WTC11 (cell line): ENCODE measurements around the gene KIRREL3. TPM values are rescaled to one million over a fixed set of nuclear protein-coding genes. Genes with fewer than 3 reads are reported as not detected.

Source experiments
- ATAC-seq: fragments of 200-7000 bp; cut with Tn5 transposase; 2 replicates; pipeline ENCODE4 v1.10.0; 2021; ENCODE audit warnings: mild to moderate bottlenecking, moderate library complexity
- CTCF ChIA-PET: fragments of 300-600 bp; sonication (Branson Sonifier 250); formaldehyde crosslinking; loops from one replicate; lab custom pipeline; 2021; ENCODE audit warnings: antibody characterized with exemption; lab: Charles Lee
- POLR2A ChIA-PET: fragments of 350-600 bp; sonication (Branson Sonifier 250); formaldehyde crosslinking; loops from one replicate; lab custom pipeline; 2021; ENCODE audit warnings: antibody characterized with exemption; lab: Charles Lee
- DNase-seq: peaks from one replicate; pipeline ENCODE4 v3.0.0; 2021; ENCODE audit warnings: low spot score
- H3K27ac Mint-ChIP-seq: 2 replicates; pipeline ENCODE4 v1.8.0; 2021; ENCODE audit warnings: mixed read lengths
- H3K27me3 Mint-ChIP-seq: 2 replicates; pipeline ENCODE4 v1.8.0; 2021; ENCODE audit warnings: low read depth, mild to moderate bottlenecking, moderate library complexity, mixed read lengths
- H3K36me3 Mint-ChIP-seq: 2 replicates; pipeline ENCODE4 v1.8.0; 2021; ENCODE audit warnings: mixed read lengths
- H3K4me1 Mint-ChIP-seq: 2 replicates; pipeline ENCODE4 v1.8.0; 2022; ENCODE audit warnings: mixed read lengths
- H3K4me3 Mint-ChIP-seq: 2 replicates; pipeline ENCODE4 v1.8.0; 2021; ENCODE audit warnings: mild to moderate bottlenecking, moderate library complexity, mixed read lengths
- H3K9me3 Mint-ChIP-seq: 2 replicates; pipeline ENCODE4 v1.8.0; 2021; ENCODE audit warnings: mixed read lengths
- KAT7 ChIP-seq: sonication (generic); formaldehyde crosslinking; IDR thresholded peaks from 2 replicates; pipeline ENCODE4 v1.8.1; 2023; ENCODE audit warnings: missing genetic modification reagents, mild to moderate bottlenecking, borderline replicate concordance
- ZNF232 ChIP-seq: sonication (generic); formaldehyde crosslinking; IDR thresholded peaks from 2 replicates; pipeline ENCODE4 v1.8.0; 2022; ENCODE audit warnings: mild to moderate bottlenecking, missing genetic modification reagents
- total RNA-seq: library from RNA; stranded (reverse); gene quantifications from 3 replicates; pipeline ENCODE4 v1.2.3, GENCODE V29; 2021
- TF ChIP-seq, protein P1 (sequence below): sonication (generic); formaldehyde crosslinking; conservative IDR thresholded peaks from 2 replicates; pipeline ENCODE4 v1.8.1; 2023; ENCODE audit warnings: mild to moderate bottlenecking, low read depth, missing genetic modification reagents, moderate library complexity
- TF ChIP-seq, protein P2 (sequence below): fragments of 200-600 bp; IDR thresholded peaks from 2 replicates; pipeline ENCODE4 v1.8.0; 2022; ENCODE audit warnings: antibody characterized with exemption
- TF ChIP-seq, protein P3 (sequence below): sonication (generic); formaldehyde crosslinking; IDR thresholded peaks from 2 replicates; pipeline ENCODE4 v1.8.1; 2022; ENCODE audit warnings: low read depth, mild to moderate bottlenecking, moderate library complexity, missing genetic modification reagents, borderline replicate concordance
- TF ChIP-seq, protein P4 (sequence below): sonication (generic); formaldehyde crosslinking; IDR thresholded peaks from 2 replicates; pipeline ENCODE4 v1.8.0; 2023; ENCODE audit warnings: missing genetic modification reagents, mild to moderate bottlenecking, borderline replicate concordance
- TF ChIP-seq, protein P5 (sequence below): fragments of 250-450 bp; sonication (Bioruptor Pico); IDR thresholded peaks from 2 replicates; pipeline ENCODE4 v1.9.0; 2021; ENCODE audit warnings: mild to moderate bottlenecking, borderline replicate concordance
- TF ChIP-seq, protein P6 (sequence below): sonication (generic); formaldehyde crosslinking; IDR thresholded peaks from 2 replicates; pipeline ENCODE4 v1.8.1; 2023; ENCODE audit warnings: mild to moderate bottlenecking, missing genetic modification reagents

The KIRREL3 gene
- total RNA-seq, 1 experiment from 2014 or later = 0.59 TPM

DNA sequence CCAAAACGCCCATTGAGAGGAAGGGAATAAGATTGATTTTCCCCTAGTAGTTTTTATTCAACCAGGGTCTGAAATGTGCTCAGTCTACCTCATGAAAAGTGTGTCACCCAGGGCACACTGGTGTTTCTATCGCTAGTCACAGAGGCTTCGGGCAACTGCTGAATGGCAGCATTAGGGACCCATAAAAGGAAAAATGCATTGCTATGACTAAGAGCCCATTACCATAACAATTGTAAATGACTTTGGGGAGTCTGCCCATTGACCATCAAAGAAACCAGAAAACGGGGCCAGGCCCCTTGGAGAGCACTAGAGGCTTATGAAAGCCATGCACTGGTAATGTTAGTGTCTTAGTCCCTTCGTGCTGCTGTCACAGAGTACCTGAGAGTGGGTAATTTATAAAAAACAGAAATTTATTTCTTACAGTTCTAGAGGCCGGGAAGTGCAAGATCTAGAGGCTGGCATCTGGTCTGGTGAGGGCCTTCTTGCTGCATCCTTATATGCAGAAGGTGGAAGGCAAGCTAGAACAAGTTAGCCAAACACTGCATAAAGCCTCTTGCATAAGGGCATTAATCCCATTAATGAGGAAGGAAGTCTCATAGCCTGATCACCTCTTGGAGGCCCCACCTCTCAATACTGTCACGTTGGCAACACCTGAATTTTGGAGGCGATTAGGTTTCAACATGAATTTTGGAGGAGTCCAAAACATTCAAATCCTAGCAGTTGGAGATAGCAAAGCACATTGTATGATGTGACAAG lies 338.4 kb downstream of the KIRREL3 start:
- peaks cover 3% of the 10 kb centered on the region; the same call in 1 of the 2 replicates for H3K9me3 Mint-ChIP-seq
- TF ChIP-seq, protein P1, sequence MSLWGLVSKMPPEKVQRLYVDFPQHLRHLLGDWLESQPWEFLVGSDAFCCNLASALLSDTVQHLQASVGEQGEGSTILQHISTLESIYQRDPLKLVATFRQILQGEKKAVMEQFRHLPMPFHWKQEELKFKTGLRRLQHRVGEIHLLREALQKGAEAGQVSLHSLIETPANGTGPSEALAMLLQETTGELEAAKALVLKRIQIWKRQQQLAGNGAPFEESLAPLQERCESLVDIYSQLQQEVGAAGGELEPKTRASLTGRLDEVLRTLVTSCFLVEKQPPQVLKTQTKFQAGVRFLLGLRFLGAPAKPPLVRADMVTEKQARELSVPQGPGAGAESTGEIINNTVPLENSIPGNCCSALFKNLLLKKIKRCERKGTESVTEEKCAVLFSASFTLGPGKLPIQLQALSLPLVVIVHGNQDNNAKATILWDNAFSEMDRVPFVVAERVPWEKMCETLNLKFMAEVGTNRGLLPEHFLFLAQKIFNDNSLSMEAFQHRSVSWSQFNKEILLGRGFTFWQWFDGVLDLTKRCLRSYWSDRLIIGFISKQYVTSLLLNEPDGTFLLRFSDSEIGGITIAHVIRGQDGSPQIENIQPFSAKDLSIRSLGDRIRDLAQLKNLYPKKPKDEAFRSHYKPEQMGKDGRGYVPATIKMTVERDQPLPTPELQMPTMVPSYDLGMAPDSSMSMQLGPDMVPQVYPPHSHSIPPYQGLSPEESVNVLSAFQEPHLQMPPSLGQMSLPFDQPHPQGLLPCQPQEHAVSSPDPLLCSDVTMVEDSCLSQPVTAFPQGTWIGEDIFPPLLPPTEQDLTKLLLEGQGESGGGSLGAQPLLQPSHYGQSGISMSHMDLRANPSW (CRISPR knock-in tag) = no peak
- TF ChIP-seq, protein P2, sequence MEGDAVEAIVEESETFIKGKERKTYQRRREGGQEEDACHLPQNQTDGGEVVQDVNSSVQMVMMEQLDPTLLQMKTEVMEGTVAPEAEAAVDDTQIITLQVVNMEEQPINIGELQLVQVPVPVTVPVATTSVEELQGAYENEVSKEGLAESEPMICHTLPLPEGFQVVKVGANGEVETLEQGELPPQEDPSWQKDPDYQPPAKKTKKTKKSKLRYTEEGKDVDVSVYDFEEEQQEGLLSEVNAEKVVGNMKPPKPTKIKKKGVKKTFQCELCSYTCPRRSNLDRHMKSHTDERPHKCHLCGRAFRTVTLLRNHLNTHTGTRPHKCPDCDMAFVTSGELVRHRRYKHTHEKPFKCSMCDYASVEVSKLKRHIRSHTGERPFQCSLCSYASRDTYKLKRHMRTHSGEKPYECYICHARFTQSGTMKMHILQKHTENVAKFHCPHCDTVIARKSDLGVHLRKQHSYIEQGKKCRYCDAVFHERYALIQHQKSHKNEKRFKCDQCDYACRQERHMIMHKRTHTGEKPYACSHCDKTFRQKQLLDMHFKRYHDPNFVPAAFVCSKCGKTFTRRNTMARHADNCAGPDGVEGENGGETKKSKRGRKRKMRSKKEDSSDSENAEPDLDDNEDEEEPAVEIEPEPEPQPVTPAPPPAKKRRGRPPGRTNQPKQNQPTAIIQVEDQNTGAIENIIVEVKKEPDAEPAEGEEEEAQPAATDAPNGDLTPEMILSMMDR = no peak
- TF ChIP-seq KAT7 (no peak), ZNF232 (no peak)
- TF ChIP-seq, protein P3, sequence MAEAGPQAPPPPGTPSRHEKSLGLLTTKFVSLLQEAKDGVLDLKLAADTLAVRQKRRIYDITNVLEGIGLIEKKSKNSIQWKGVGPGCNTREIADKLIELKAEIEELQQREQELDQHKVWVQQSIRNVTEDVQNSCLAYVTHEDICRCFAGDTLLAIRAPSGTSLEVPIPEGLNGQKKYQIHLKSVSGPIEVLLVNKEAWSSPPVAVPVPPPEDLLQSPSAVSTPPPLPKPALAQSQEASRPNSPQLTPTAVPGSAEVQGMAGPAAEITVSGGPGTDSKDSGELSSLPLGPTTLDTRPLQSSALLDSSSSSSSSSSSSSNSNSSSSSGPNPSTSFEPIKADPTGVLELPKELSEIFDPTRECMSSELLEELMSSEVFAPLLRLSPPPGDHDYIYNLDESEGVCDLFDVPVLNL (CRISPR knock-in tag) = no peak
- TF ChIP-seq, protein P4, sequence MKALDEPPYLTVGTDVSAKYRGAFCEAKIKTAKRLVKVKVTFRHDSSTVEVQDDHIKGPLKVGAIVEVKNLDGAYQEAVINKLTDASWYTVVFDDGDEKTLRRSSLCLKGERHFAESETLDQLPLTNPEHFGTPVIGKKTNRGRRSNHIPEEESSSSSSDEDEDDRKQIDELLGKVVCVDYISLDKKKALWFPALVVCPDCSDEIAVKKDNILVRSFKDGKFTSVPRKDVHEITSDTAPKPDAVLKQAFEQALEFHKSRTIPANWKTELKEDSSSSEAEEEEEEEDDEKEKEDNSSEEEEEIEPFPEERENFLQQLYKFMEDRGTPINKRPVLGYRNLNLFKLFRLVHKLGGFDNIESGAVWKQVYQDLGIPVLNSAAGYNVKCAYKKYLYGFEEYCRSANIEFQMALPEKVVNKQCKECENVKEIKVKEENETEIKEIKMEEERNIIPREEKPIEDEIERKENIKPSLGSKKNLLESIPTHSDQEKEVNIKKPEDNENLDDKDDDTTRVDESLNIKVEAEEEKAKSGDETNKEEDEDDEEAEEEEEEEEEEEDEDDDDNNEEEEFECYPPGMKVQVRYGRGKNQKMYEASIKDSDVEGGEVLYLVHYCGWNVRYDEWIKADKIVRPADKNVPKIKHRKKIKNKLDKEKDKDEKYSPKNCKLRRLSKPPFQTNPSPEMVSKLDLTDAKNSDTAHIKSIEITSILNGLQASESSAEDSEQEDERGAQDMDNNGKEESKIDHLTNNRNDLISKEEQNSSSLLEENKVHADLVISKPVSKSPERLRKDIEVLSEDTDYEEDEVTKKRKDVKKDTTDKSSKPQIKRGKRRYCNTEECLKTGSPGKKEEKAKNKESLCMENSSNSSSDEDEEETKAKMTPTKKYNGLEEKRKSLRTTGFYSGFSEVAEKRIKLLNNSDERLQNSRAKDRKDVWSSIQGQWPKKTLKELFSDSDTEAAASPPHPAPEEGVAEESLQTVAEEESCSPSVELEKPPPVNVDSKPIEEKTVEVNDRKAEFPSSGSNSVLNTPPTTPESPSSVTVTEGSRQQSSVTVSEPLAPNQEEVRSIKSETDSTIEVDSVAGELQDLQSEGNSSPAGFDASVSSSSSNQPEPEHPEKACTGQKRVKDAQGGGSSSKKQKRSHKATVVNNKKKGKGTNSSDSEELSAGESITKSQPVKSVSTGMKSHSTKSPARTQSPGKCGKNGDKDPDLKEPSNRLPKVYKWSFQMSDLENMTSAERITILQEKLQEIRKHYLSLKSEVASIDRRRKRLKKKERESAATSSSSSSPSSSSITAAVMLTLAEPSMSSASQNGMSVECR (CRISPR knock-in tag) = no peak
- ChIA-PET CTCF (no interaction called here), POLR2A (no interaction called here)
- H3K4me1 Mint-ChIP-seq = peaks cover 35% of the 10 kb centered on the region
- H3K36me3 Mint-ChIP-seq = 0 out of 2 replicates have a peak, but pooled peaks cover 3% of the 10 kb centered on the region
- H3K27me3 Mint-ChIP-seq = peaks cover 65% of the 10 kb centered on the region
- no peak overlapping the region for H3K27ac Mint-ChIP-seq
- no peak for DNase-seq
- peak; percentile 43 for ATAC-seq
- H3K4me3 Mint-ChIP-seq = no peak overlapping the region

DNA sequence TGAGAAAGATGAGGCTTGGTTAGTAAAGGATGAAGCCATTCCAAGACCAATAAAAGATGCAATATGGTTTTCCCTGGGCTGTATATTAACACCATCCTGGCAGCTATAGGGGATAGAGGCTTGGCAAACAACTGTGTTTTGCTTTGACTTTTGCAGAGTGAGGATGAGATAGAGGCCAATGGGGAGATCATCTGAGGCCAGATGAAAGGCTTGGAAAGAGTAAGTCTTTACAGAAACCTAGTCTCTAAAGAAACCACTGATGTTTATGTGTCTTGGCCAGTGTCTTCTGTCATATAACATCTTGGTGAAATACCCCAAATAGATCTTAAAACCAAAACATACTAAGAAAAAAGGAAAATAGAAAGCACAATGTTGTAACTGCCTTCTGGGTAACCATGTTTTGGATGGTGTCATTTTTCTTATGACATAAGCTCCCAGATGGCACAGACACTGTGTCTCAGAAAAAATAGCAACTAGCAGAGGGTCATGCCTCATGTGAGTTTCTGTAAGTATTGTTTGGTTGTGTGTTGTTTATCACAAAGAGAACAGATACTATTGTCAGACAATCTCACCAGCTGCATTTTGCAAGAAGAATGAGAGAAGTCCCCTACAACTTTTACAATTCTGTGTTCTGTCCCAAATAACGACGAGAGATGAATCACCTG lies 339.7 kb downstream of the KIRREL3 start:
- no peak overlapping the region for H3K4me3 Mint-ChIP-seq
- ATAC-seq = no peak
- 0 out of 2 replicates have a peak, but pooled peaks cover 3% of the 10 kb centered on the region for H3K36me3 Mint-ChIP-seq
- ChIA-PET POLR2A (interaction anchor here (0.6 kb wide), 1 partner anchor 216 kb away, joined by 3 read pairs; no protein-coding TSS in a partner anchor), CTCF (no interaction called here)
- H3K9me3 Mint-ChIP-seq = peaks cover 3% of the 10 kb centered on the region; the same call in 1 of the 2 replicates
- no peak for DNase-seq
- no peak overlapping the region for H3K27ac Mint-ChIP-seq
- peaks cover 64% of the 10 kb centered on the region for H3K27me3 Mint-ChIP-seq
- peaks cover 37% of the 10 kb centered on the region for H3K4me1 Mint-ChIP-seq
- TF ChIP-seq, protein P5, sequence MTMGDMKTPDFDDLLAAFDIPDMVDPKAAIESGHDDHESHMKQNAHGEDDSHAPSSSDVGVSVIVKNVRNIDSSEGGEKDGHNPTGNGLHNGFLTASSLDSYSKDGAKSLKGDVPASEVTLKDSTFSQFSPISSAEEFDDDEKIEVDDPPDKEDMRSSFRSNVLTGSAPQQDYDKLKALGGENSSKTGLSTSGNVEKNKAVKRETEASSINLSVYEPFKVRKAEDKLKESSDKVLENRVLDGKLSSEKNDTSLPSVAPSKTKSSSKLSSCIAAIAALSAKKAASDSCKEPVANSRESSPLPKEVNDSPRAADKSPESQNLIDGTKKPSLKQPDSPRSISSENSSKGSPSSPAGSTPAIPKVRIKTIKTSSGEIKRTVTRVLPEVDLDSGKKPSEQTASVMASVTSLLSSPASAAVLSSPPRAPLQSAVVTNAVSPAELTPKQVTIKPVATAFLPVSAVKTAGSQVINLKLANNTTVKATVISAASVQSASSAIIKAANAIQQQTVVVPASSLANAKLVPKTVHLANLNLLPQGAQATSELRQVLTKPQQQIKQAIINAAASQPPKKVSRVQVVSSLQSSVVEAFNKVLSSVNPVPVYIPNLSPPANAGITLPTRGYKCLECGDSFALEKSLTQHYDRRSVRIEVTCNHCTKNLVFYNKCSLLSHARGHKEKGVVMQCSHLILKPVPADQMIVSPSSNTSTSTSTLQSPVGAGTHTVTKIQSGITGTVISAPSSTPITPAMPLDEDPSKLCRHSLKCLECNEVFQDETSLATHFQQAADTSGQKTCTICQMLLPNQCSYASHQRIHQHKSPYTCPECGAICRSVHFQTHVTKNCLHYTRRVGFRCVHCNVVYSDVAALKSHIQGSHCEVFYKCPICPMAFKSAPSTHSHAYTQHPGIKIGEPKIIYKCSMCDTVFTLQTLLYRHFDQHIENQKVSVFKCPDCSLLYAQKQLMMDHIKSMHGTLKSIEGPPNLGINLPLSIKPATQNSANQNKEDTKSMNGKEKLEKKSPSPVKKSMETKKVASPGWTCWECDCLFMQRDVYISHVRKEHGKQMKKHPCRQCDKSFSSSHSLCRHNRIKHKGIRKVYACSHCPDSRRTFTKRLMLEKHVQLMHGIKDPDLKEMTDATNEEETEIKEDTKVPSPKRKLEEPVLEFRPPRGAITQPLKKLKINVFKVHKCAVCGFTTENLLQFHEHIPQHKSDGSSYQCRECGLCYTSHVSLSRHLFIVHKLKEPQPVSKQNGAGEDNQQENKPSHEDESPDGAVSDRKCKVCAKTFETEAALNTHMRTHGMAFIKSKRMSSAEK (CRISPR knock-in tag) = no peak
- TF ChIP-seq, protein P6, sequence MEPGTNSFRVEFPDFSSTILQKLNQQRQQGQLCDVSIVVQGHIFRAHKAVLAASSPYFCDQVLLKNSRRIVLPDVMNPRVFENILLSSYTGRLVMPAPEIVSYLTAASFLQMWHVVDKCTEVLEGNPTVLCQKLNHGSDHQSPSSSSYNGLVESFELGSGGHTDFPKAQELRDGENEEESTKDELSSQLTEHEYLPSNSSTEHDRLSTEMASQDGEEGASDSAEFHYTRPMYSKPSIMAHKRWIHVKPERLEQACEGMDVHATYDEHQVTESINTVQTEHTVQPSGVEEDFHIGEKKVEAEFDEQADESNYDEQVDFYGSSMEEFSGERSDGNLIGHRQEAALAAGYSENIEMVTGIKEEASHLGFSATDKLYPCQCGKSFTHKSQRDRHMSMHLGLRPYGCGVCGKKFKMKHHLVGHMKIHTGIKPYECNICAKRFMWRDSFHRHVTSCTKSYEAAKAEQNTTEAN (CRISPR knock-in tag) = no peak
